ENCODE results near the gene ZNF648.

ZNF648 gene

GRCh38 chr1:182091083-182091482 is 29.6 kb upstream of the ZNF648 start:
- H3K27ac ChIP-seq (ENCODE audit: low read length), result no peak overlapping the region
- no peaks in the 10 kb centered on the region for H3K36me3 ChIP-seq (ENCODE audit: insufficient read depth, low read depth, low read length)
- no peak overlapping the region for H3K4me3 ChIP-seq (ENCODE audit: low read length)
- no peak overlapping the region for H3K9ac ChIP-seq (ENCODE audit: low read depth, low read length)
- no peaks in the 10 kb centered on the region; the same call in 1 of the 2 replicates for H3K4me1 ChIP-seq (ENCODE audit: insufficient read depth, low read length)
- H3K9me3 ChIP-seq (ENCODE audit: insufficient read depth, low read depth, low read length), result no peaks in the 10 kb centered on the region
- no peaks in the 10 kb centered on the region for H3K27me3 ChIP-seq (ENCODE audit: insufficient read depth, low read length)

DNA sequence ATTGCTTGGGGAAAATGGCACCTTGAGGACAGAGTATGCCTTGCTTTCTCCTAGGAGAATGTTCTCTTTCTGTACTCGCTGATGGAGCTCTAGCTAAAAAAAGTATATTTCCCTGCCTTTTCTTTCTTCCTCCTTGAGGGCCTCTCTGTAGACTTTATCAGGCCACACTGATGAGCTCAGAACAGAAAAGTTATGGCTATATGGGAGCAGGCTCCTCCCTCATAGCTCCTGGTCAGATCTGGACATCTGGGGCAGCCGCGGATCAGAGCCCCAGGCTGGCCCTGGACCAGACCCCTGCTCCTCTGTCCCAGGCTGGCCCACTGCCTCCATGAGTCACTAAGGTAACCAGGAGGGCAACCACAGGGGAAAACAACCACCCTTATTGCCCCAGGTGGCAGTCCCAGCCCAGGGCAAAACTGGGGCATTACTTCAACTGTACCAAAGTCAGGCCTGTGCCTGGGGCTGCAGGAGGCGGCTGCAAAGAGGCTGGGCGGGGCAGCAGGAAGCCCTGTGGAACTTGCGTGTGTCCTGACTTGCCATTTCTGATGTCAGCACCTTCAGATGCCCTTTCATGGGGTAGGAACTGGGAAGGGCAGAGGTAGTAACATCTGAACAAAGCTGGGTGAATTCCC is 26.3 kb upstream of the ZNF648 start:
- Histone ChIP-seq H3K9ac (ENCODE audit: low read depth, low read length) (no peak overlapping the region), H3K9me3 (ENCODE audit: insufficient read depth, low read depth, low read length) (no peaks in the 10 kb centered on the region), H3K27me3 (ENCODE audit: insufficient read depth, low read length) (no peaks in the 10 kb centered on the region), H3K4me3 (ENCODE audit: low read length) (no peak overlapping the region), H3K36me3 (ENCODE audit: insufficient read depth, low read depth, low read length) (no peaks in the 10 kb centered on the region), H3K4me1 (ENCODE audit: insufficient read depth, low read length) (peaks cover 12% of the 10 kb centered on the region), H3K27ac (ENCODE audit: low read length) (no peak overlapping the region)

GRCh38 chr1:182087304-182087703 is 25.8 kb upstream of the ZNF648 start:
- Histone ChIP-seq H3K4me1 (ENCODE audit: insufficient read depth, low read length) (peaks cover 12% of the 10 kb centered on the region), H3K27ac (ENCODE audit: low read length) (no peak overlapping the region), H3K9ac (ENCODE audit: low read depth, low read length) (no peak overlapping the region), H3K4me3 (ENCODE audit: low read length) (no peak overlapping the region), H3K36me3 (ENCODE audit: insufficient read depth, low read depth, low read length) (no peaks in the 10 kb centered on the region), H3K9me3 (ENCODE audit: insufficient read depth, low read depth, low read length) (no peaks in the 10 kb centered on the region), H3K27me3 (ENCODE audit: insufficient read depth, low read length) (no peaks in the 10 kb centered on the region)

- no peaks in the 10 kb centered on the region for H3K27me3 ChIP-seq (ENCODE audit: insufficient read depth, low read length)
- no peak overlapping the region for H3K27ac ChIP-seq (ENCODE audit: low read length)
- no peaks in the 10 kb centered on the region for H3K36me3 ChIP-seq (ENCODE audit: insufficient read depth, low read depth, low read length)
- H3K4me1 ChIP-seq (ENCODE audit: insufficient read depth, low read length), result peaks cover 12% of the 10 kb centered on the region
- H3K9ac ChIP-seq (ENCODE audit: low read depth, low read length), result no peak overlapping the region
- no peak overlapping the region for H3K4me3 ChIP-seq (ENCODE audit: low read length)
- no peaks in the 10 kb centered on the region for H3K9me3 ChIP-seq (ENCODE audit: insufficient read depth, low read depth, low read length)
These were observed 25.1 kb upstream of the ZNF648 start for GRCh38 chr1:182086620-182087019.

GRCh38 chr1:182086136-182086535 is 24.6 kb upstream of the ZNF648 start:
- Histone ChIP-seq H3K4me1 (ENCODE audit: insufficient read depth, low read length) (peaks cover 12% of the 10 kb centered on the region), H3K9me3 (ENCODE audit: insufficient read depth, low read depth, low read length) (no peaks in the 10 kb centered on the region), H3K4me3 (ENCODE audit: low read length) (no peak overlapping the region), H3K27ac (ENCODE audit: low read length) (no peak overlapping the region), H3K36me3 (ENCODE audit: insufficient read depth, low read depth, low read length) (no peaks in the 10 kb centered on the region), H3K27me3 (ENCODE audit: insufficient read depth, low read length) (no peaks in the 10 kb centered on the region), H3K9ac (ENCODE audit: low read depth, low read length) (no peak overlapping the region)

DNA sequence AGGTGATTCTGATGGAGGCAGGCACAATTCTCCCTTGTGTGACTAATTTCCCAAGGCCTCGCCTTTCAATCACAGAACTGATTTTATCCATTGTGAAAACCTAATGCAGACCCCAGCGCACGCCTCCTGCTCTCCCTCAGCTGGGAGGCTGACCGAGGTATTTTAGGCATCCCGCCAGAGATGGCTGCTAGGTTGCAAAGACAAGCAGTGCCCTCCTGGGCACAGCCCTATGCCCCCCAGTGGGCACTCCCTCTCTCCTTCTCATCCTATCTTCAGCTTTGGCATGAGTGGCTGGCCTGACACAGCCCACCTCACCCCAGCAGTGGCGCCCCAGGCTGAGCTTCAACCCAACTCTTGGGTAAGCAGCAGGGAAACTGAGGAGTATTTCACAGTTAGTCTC is 24.2 kb upstream of the ZNF648 start:
- no peak overlapping the region for H3K9ac ChIP-seq (ENCODE audit: low read depth, low read length)
- H3K9me3 ChIP-seq (ENCODE audit: insufficient read depth, low read depth, low read length), result no peaks in the 10 kb centered on the region
- H3K27me3 ChIP-seq (ENCODE audit: insufficient read depth, low read length), result no peaks in the 10 kb centered on the region
- peaks cover 12% of the 10 kb centered on the region for H3K4me1 ChIP-seq (ENCODE audit: insufficient read depth, low read length)
- no peaks in the 10 kb centered on the region for H3K36me3 ChIP-seq (ENCODE audit: insufficient read depth, low read depth, low read length)
- H3K4me3 ChIP-seq (ENCODE audit: low read length), result no peak overlapping the region
- H3K27ac ChIP-seq (ENCODE audit: low read length), result no peak overlapping the region

- no peaks in the 10 kb centered on the region for H3K9me3 ChIP-seq (ENCODE audit: insufficient read depth, low read depth, low read length)
- peaks cover 12% of the 10 kb centered on the region for H3K4me1 ChIP-seq (ENCODE audit: insufficient read depth, low read length)
- no peak overlapping the region for H3K4me3 ChIP-seq (ENCODE audit: low read length)
- H3K27me3 ChIP-seq (ENCODE audit: insufficient read depth, low read length), result no peaks in the 10 kb centered on the region
- peak overlapping the region; percentile 53 for H3K27ac ChIP-seq (ENCODE audit: low read length)
- H3K36me3 ChIP-seq (ENCODE audit: insufficient read depth, low read depth, low read length), result no peaks in the 10 kb centered on the region
- H3K9ac ChIP-seq (ENCODE audit: low read depth, low read length), result peak overlapping the region; percentile 38; the same call in 1 of the 2 replicates
These were observed 23.2 kb upstream of the ZNF648 start for GRCh38 chr1:182084487-182085316.

GRCh38 chr1:182083851-182084486 is 22.5 kb upstream of the ZNF648 start:
- Histone ChIP-seq H3K36me3 (ENCODE audit: insufficient read depth, low read depth, low read length) (no peaks in the 10 kb centered on the region), H3K9ac (ENCODE audit: low read depth, low read length) (peak overlapping the region; percentile 5; the same call in 1 of the 2 replicates), H3K27me3 (ENCODE audit: insufficient read depth, low read length) (no peaks in the 10 kb centered on the region), H3K27ac (ENCODE audit: low read length) (no peak overlapping the region), H3K9me3 (ENCODE audit: insufficient read depth, low read depth, low read length) (no peaks in the 10 kb centered on the region), H3K4me3 (ENCODE audit: low read length) (no peak overlapping the region), H3K4me1 (ENCODE audit: insufficient read depth, low read length) (peaks cover 12% of the 10 kb centered on the region)

- no peaks in the 10 kb centered on the region for H3K36me3 ChIP-seq (ENCODE audit: insufficient read depth, low read depth, low read length)
- H3K9me3 ChIP-seq (ENCODE audit: insufficient read depth, low read depth, low read length), result no peaks in the 10 kb centered on the region
- H3K27me3 ChIP-seq (ENCODE audit: insufficient read depth, low read length), result no peaks in the 10 kb centered on the region
- no peak overlapping the region for H3K4me3 ChIP-seq (ENCODE audit: low read length)
- H3K27ac ChIP-seq (ENCODE audit: low read length), result no peak overlapping the region
- H3K4me1 ChIP-seq (ENCODE audit: insufficient read depth, low read length), result peaks cover 12% of the 10 kb centered on the region
- H3K9ac ChIP-seq (ENCODE audit: low read depth, low read length), result no peak overlapping the region
These were observed 19.6 kb upstream of the ZNF648 start for GRCh38 chr1:182080955-182081582.

GRCh38 chr1:182080040-182080439 is 18.5 kb upstream of the ZNF648 start:
- Histone ChIP-seq H3K4me1 (ENCODE audit: insufficient read depth, low read length) (peaks cover 12% of the 10 kb centered on the region), H3K27me3 (ENCODE audit: insufficient read depth, low read length) (no peaks in the 10 kb centered on the region), H3K36me3 (ENCODE audit: insufficient read depth, low read depth, low read length) (no peaks in the 10 kb centered on the region), H3K27ac (ENCODE audit: low read length) (no peak overlapping the region), H3K9me3 (ENCODE audit: insufficient read depth, low read depth, low read length) (no peaks in the 10 kb centered on the region), H3K9ac (ENCODE audit: low read depth, low read length) (no peak overlapping the region), H3K4me3 (ENCODE audit: low read length) (no peak overlapping the region)

DNA sequence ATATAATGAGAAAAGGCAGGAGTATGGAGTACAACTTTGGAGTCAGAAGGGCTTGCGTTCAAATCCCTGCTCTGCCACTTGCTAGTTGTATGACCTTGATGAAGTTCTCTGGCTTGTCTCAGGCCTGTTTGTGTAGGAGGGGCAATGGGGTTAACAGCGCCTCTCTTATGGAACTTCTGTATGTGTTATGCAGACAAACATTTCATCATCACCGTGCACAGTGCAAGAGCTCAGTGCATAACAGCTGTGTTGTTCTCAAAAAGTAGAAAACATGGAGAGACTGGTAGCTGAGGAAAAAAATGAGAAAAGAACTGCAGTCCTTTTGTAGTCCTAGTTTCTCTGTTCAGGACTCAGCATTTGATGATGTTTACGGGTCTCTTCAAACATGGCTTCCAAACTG is 10.4 kb upstream of the ZNF648 start:
- no peaks in the 10 kb centered on the region for H3K4me1 ChIP-seq (ENCODE audit: insufficient read depth, low read length)
- no peak overlapping the region for H3K4me3 ChIP-seq (ENCODE audit: low read length)
- no peaks in the 10 kb centered on the region for H3K36me3 ChIP-seq (ENCODE audit: insufficient read depth, low read depth, low read length)
- H3K9ac ChIP-seq (ENCODE audit: low read depth, low read length), result no peak overlapping the region
- no peak overlapping the region for H3K27ac ChIP-seq (ENCODE audit: low read length)
- no peaks in the 10 kb centered on the region for H3K9me3 ChIP-seq (ENCODE audit: insufficient read depth, low read depth, low read length)
- peaks cover 18% of the 10 kb centered on the region for H3K27me3 ChIP-seq (ENCODE audit: insufficient read depth, low read length)
